Measurements from ENCODE around the gene CARS2.

DNA sequence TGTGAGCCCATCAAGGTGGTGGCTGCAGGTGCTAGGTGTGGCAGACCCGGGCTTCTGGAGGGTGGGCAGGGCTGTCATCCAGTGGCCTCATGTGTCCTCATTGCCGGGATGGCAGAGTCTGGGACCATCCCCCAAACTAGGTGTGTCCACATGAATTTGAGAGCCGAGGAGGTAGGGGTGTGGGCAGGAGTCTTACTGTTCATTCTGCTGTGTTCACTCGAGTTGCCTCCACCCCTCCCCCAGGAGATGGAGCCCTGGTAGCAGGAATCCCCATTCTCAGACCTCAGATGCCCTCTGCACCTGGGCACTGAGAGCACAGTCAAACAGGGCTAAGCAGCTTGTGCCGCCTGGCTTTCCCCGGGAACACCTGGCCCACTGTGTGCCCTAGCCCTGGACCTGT is 68.2 kb downstream of the CARS2 start:
- TF ChIP-seq, protein P1, sequence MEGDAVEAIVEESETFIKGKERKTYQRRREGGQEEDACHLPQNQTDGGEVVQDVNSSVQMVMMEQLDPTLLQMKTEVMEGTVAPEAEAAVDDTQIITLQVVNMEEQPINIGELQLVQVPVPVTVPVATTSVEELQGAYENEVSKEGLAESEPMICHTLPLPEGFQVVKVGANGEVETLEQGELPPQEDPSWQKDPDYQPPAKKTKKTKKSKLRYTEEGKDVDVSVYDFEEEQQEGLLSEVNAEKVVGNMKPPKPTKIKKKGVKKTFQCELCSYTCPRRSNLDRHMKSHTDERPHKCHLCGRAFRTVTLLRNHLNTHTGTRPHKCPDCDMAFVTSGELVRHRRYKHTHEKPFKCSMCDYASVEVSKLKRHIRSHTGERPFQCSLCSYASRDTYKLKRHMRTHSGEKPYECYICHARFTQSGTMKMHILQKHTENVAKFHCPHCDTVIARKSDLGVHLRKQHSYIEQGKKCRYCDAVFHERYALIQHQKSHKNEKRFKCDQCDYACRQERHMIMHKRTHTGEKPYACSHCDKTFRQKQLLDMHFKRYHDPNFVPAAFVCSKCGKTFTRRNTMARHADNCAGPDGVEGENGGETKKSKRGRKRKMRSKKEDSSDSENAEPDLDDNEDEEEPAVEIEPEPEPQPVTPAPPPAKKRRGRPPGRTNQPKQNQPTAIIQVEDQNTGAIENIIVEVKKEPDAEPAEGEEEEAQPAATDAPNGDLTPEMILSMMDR (IDR thresholded peaks at IDR 0.05) = no peak
- no peak for TF ChIP-seq POLR2A (IDR thresholded peaks at IDR 0.05)
